Right cardiac atrium (tissue), 5 donors: ENCODE results near the gene F7. TPM values are rescaled to one million over a fixed set of nuclear protein-coding genes. Genes with fewer than 3 reads are reported as not detected.
A peak's percentile ranks its signal among the peaks of the same experiment; 100 is the strongest.

ENCODE experiments used
- ATAC-seq, 2 donors: fragments of 200-7000 bp; cut with Tn5 transposase; one replicate each; pipeline versions ENCODE4 v1.8.0 to v1.9.1; 2020; ENCODE audit warnings: moderate library complexity in 2 of 2, mild to moderate bottlenecking in 1 of 2
- DNase-seq, 3 donors: peaks; one replicate each; pipeline ENCODE4 v3.0.0-alpha.2; 2020
- H3K27ac ChIP-seq: one replicate; pipeline ENCODE4 v1.5.1; 2013; ENCODE audit warnings: mild to moderate bottlenecking, low read length, control low read depth, moderate library complexity
- H3K27me3 ChIP-seq: one replicate; pipeline ENCODE4 v1.6.1; 2013; ENCODE audit not compliant: control insufficient read depth, insufficient read depth
- H3K4me1 ChIP-seq: one replicate; pipeline ENCODE4 v1.6.1; 2013; ENCODE audit warnings: low read length; ENCODE audit not compliant: control insufficient read depth, insufficient read depth
- H3K4me3 ChIP-seq: one replicate; pipeline ENCODE4 v1.5.1; 2013; ENCODE audit warnings: low read length, control low read depth
- H3K9me3 ChIP-seq: one replicate; pipeline ENCODE4 v1.6.1; 2013; ENCODE audit warnings: low read length; ENCODE audit not compliant: control insufficient read depth
- WGBS: extraction: QIAGEN DNeasy Blood & Tissue Kit; methylation state at CpG from one replicate; pipeline ENCODE4 v1.1.7; 2013; 5-methylcytosine and 5-hydroxymethylcytosine counted together
- intact Hi-C, 4 donors: fragments of 100-400 bp; cut with DNase I; formaldehyde crosslinking; loops; one replicate each; pipeline versions ENCODE4 v1.11.0 to v1.14.0; 2022 to 2023
- polyA plus RNA-seq: library from polyadenylated mRNA; stranded (reverse); fragments of 200-250 nt; gene quantifications from one replicate; pipeline ENCODE4 v1.2.3, GENCODE V29; 2013
- total RNA-seq, 4 donors: library from RNA; stranded (reverse); fragmentation: NEBNext Ultra II Directional; extraction: Animal tissue kit (Norgen Biotek cat#: 25700); gene quantifications; one replicate each; pipeline ENCODE4 v1.2.1, GENCODE V29; 2021
- donor health status: healthy with polysubstance abuse.
- donor health status: DM: no; HTN: yes; CAD: no.
- donor health status: DM: no; HTN: no; CAD: no.
- donor health status: DM: no; HTN: yes; CAD: no; lungs with severe emphysema.
- donor health status: DM: yes; HTN: yes; CAD: no.

The F7 gene
- total and polyA plus RNA-seq, 5 donors, result 0.24 to 0.64 (median 0.37) TPM; not detected in 1

GRCh38 chr13:113080901-113081521 is 24.6 kb upstream of the F7 start:
- Histone ChIP-seq H3K27me3 (no peaks in the 10 kb centered on the region), H3K27ac (no peak overlapping the region), H3K4me1 (peaks cover 2% of the 10 kb centered on the region), H3K9me3 (no peaks in the 10 kb centered on the region), H3K4me3 (no peak overlapping the region)
- ATAC-seq (no peak), DNase-seq (peak; percentile 9 to 53 (median 46))
- intact Hi-C loops, result no loop called here
- 76% methylated on average over 25 of the region's 25 CpGs for WGBS

DNA sequence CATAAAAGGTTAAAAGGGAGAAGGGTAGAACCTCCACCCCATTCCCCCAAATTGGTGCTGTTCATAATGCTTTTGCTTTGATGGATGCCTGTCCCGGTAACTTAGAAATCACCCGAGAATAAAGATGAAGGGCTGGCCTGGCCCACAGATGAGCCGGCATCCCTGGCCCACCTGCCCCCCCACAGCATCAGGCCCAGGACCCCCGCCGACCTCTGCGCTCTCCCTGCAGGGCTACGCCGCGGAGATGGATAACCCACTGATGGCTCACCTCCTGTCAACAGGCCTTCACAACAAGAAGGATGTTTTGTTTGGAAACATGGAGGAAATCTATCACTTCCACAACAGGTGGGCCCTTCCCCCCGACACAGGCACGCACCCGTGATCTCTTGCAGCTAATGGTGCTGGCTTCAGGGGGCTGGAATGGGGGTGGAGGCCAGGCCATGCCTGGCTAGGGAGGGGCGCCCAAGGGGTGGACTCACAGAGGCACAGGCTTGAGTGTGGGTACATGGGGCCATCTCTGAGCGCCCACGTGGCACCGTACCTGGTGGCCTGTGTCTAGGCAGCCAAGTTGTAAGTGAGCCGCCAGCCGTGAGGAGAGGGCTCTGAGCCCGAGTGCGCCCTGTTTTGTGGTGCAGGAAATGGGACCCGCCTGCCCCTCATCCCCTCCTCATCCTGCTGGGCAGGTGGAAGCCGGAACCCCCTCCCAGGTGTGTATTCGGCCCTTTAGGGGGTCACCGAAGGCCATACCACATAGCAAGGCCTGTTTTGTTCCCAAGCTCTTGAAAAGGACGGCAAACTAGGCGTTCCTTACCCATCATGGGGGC is 23.2 kb upstream of the F7 start:
- WGBS, result 84% methylated on average over 26 of the region's 26 CpGs
- H3K4me1 ChIP-seq, result peaks cover 2% of the 10 kb centered on the region
- ATAC-seq (no peak), DNase-seq (peak in 2 of 3 donors; percentile 36 to 40)
- no peaks in the 10 kb centered on the region for H3K9me3 ChIP-seq
- no peak overlapping the region for H3K27ac ChIP-seq
- no peaks in the 10 kb centered on the region for H3K27me3 ChIP-seq
- intact Hi-C loops, result no loop called here
- H3K4me3 ChIP-seq, result no peak overlapping the region

GRCh38 chr13:113083022-113083373 is 22.6 kb upstream of the F7 start:
- DNase-seq (peak in 1 of 3 donors; percentile 27), ATAC-seq (no peak)
- Histone ChIP-seq H3K4me3 (no peak overlapping the region), H3K27me3 (no peaks in the 10 kb centered on the region), H3K4me1 (peaks cover 2% of the 10 kb centered on the region), H3K9me3 (no peaks in the 10 kb centered on the region), H3K27ac (no peak overlapping the region)
- WGBS, result 88% methylated on average over 10 of the region's 10 CpGs
- intact Hi-C loops, result no loop called here

DNA sequence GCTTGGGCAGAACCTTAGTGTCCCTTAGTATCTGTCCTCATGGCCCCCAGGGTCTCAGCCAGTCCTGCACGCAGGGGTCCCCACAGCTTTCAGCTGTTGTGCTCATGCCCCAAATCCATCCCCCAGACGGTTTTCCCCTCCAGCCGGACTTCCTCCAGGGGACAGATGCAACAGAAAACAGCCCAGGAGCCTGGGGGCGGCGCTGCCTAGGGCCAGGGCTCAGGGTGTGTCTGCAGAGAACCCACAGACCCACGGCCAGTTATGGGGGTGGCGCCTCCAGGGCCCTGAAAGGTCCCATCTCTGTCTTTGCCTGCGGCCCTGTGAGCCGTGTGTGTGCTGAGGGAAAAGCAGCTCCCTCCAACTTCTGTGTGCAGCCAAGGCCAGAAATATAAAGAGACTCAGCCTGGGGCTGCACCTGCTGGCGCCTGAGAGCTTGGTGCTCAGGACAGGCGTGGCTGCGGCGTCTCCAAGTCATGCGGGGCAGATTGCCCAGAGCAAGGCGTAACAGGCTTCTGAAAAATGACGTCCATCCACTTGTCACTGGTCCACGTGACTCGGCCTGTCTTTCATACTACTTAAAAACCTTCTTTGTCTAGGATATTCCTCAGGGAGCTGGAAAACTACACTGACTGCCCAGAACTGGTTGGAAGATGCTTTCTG is 22.1 kb upstream of the F7 start:
- DNase-seq, result peak; percentile 84 to 91 (median 86)
- H3K27me3 ChIP-seq, result no peaks in the 10 kb centered on the region
- peak; percentile 72 to 76 for ATAC-seq

DNA sequence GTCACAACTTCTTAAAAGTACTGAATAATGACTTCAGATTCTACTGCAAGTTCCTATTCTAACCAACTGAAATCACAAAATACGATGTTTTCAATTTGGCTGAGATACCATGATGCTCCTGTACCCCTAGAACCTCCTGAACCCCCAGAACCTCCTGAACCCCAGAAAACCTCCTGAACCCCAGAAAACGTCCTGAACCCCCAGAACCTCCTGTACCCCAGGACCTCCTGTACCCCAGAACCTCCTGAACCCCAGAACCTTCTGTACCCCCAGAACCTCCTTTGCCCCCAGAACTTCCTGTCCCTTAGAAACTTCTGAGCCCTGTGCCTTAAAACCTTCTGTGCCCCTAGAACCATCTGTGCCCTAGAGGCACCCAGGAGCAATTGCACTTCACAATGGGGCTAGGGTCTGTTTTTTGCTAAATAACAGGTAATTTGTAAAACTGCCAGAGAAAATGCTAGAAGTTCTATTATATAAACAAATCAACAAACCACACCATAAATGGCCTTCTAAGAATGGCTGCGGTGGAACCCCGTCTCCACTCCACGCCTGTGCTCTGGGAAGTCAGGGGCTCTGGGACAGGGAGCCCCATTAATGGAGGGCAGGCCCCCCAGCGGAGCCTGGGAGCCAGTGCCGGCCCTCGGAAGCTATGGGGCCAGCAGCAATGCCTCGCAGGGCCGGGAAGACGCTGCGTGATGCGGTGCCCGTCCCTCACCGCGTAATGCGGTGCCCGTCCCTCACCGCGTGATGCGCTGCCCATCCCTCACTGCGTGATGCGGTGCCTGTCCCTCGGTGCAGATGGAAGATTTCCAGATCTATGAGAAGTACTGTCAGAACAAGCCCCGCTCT is 21.3 kb upstream of the F7 start:
- DNase-seq, result peak in 2 of 3 donors; percentile 36 to 50
- intact Hi-C loops, result no loop called here
- no peak overlapping the region for H3K27ac ChIP-seq

More for the DNA sequence above, 22.1 kb upstream of the F7 start:
- H3K27ac ChIP-seq, result no peak overlapping the region
- 52% methylated on average over 18 of the region's 18 CpGs for WGBS
- no peak overlapping the region for H3K4me3 ChIP-seq
- intact Hi-C loops, result no loop called here
- H3K9me3 ChIP-seq, result no peaks in the 10 kb centered on the region
- peaks cover 2% of the 10 kb centered on the region for H3K4me1 ChIP-seq

DNA sequence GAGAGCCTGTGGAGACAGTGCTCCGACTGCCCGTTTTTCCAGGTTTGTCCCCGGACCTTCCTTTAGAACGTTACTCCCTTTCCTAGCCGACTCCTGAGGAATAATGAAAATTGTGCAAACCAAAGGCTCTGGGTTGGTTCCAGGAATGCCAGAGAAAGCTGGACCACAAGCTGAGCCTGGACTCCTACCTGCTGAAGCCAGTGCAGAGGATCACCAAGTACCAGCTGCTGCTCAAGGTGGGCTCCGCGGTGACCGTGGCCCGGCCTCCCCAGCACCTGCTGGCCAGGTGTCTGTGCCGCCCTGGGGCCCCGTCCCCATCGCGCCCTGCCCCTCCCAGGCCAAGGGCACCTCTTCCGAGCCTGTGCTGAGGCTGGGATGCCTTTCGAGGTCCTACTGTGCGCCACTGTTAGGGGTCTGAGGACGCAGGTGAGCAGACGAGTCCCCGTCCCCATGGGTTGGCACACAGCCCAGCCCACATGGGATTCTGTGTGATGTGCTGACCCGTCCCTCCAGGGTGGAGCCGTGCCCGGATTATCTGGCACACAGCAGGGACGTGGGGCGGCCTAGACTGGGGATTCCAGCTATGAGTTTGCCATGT is 20.5 kb upstream of the F7 start:
- WGBS, result 87% methylated on average over 24 of the region's 24 CpGs
- H3K4me1 ChIP-seq, result peaks cover 2% of the 10 kb centered on the region
- DNase-seq, result peak; percentile 19 to 61 (median 48)
- H3K4me3 ChIP-seq, result no peak overlapping the region
- H3K9me3 ChIP-seq, result no peaks in the 10 kb centered on the region
- no peaks in the 10 kb centered on the region for H3K27me3 ChIP-seq
- ATAC-seq, result no peak
- intact Hi-C loops, result no loop called here
- no peak overlapping the region for H3K27ac ChIP-seq

More for the DNA sequence above, 21.3 kb upstream of the F7 start:
- 94% methylated on average over 25 of the region's 25 CpGs for WGBS
- ATAC-seq, result no peak
- H3K4me1 ChIP-seq, result peaks cover 2% of the 10 kb centered on the region
- no peak overlapping the region for H3K4me3 ChIP-seq
- no peaks in the 10 kb centered on the region for H3K9me3 ChIP-seq
- H3K27me3 ChIP-seq, result no peaks in the 10 kb centered on the region

DNA sequence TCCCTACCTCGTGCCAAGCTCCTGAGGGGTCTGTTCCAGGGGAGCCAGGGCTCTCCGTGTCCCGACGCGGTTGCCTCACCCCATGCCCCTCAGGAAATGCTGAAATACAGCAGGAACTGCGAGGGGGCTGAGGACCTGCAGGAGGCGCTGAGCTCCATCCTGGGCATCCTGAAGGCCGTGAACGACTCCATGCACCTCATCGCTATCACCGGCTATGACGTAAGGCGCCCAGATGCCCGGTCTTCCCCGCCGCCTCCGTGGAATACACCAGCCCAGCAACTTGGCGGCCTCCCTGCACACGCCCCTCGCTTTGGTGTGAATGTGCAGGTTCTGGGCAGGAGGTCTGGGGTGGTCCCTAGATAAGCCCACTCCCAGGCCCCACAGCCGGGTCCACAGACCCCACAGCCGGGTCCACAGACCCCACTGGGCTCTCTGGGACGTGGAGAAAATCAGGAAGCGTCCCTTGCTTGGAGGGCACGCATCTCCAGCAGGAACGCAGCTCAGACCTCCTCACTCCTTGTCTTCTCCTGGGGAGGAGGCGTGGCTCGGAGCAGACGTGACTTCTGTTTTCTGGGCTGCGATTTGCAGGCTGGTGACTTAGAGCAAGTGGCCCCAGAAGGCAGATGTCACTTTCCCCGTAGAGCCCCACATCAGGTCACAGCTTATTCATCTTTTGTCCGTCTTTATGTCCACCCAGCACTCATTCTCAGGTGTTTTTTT is 19.4 kb upstream of the F7 start:
- intact Hi-C loops, result no loop called here
- no peak for ATAC-seq
- 78% methylated on average over 32 of the region's 32 CpGs for WGBS
- no peaks in the 10 kb centered on the region for H3K9me3 ChIP-seq
- H3K27ac ChIP-seq, result no peak overlapping the region
- H3K4me1 ChIP-seq, result peaks cover 2% of the 10 kb centered on the region
- DNase-seq, result peak; percentile 12 to 36 (median 25)
- no peak overlapping the region for H3K4me3 ChIP-seq
- H3K27me3 ChIP-seq, result no peaks in the 10 kb centered on the region

DNA sequence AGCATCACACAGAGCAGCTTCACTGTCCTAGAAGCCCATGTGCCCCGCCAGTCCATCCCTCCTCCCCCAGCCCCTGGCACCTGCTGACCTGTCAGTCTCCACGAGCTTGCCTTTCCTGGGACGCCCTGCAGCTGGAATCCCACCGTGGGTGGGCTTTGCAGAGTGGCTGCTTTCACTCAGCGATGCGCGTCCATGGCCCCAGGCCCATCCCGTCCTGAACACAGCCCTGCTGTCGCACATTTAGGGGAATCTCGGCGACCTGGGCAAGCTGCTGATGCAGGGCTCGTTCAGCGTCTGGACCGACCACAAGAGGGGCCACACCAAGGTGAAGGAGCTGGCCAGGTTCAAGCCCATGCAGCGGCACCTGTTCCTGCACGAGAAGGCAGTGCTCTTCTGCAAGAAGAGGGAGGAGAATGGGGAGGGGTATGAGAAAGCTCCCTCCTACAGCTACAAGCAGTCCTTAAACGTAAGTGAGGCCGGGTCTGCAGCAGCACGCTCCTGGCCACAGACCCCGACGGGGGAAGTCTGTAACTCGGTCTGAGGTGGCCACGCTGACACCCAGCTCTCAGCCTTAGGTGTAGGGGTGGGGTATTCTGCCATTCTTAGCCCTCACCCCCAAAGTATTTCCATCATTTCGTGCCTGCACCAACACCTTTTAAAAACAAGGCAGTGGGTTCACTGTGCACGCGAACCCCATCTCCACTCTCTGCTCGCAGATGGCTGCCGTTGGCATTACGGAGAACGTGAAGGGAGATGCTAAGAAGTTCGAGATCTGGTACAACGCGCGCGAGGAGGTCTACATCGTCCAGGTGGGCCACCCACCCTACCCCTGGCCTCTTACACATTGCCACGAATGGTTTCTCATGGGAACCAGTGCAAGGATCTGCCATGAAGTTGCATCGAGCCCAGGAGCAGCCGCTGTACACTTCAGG is 18.3 kb upstream of the F7 start:
- intact Hi-C loops, result no loop called here
- H3K27me3 ChIP-seq, result no peaks in the 10 kb centered on the region
- no peak overlapping the region for H3K4me3 ChIP-seq
- H3K9me3 ChIP-seq, result no peaks in the 10 kb centered on the region
- H3K27ac ChIP-seq, result no peak overlapping the region
- WGBS, result 89% methylated on average over 39 of the region's 39 CpGs
- peak; percentile 12 to 47 (median 33) for DNase-seq
- no peak for ATAC-seq
- peaks cover 2% of the 10 kb centered on the region for H3K4me1 ChIP-seq

DNA sequence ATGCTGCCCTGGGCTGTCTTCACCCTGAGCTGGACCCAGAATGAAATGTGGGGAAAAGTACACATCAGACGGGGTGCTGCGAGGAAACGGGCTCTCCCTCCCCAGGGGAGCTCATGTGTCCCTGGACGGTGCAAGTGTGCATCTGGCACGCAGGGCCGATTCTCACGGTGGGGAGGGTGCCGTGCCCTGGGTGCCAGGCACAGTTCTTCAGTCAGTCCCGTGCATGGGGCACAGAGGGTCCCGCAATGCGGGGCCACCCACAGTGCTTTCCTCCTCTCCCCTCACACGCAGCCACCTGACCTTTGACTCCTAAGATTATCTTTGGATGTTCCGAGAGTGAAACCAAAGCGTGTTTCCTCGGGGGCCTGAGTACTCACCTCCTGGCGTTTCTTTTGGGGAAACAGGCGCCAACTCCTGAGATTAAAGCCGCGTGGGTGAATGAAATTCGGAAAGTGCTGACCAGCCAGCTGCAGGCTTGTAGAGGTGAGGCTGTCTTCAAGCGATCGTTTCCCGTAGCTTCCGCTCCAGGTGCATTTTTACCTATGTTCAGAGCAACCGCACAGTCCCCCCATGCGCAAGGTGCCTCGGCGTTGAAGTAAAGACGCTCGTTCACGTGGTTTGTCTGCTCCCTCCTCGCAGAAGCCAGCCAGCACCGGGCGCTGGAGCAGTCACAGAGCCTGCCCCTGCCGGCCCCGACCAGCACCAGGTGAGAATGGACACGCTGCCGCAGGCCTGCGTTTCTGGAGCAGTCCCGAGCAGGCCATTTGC is 17.5 kb upstream of the F7 start:
- Histone ChIP-seq H3K27ac (no peak overlapping the region), H3K4me1 (peaks cover 2% of the 10 kb centered on the region), H3K9me3 (no peaks in the 10 kb centered on the region), H3K4me3 (no peak overlapping the region), H3K27me3 (no peaks in the 10 kb centered on the region)
- peak; percentile 6 to 47 (median 27) for DNase-seq
- WGBS, result 89% methylated on average over 40 of the region's 40 CpGs
- ATAC-seq, result no peak
- intact Hi-C loops, result no loop called here
